ENCODE data around the gene GFRA1. TPM values are rescaled to one million over a fixed set of nuclear protein-coding genes. Genes with fewer than 3 reads are reported as not detected.

The GFRA1 gene
- total RNA-seq, 1 experiment from 2014 or later = 0.30 TPM

- Histone ChIP-seq H2AFZ (ENCODE audit: low read depth, low read length, poor library complexity, severe bottlenecking) (no peak overlapping the region), H3K9me2 (ENCODE audit: insufficient read depth) (no peaks in the 10 kb centered on the region), H3K9me3 (ENCODE audit: control insufficient read depth in 1 of 2, insufficient read depth in 1 of 2, low read depth in 1 of 2, low read length in 2 of 2) (no peaks in the 10 kb centered on the region), H3K36me3 (ENCODE audit: control insufficient read depth in 1 of 2, insufficient read depth in 2 of 2, low read length in 2 of 2) (no peaks in the 10 kb centered on the region), H3K27me3 (ENCODE audit: insufficient read depth, low read length) (peaks cover 30% of the 10 kb centered on the region; the same call in 1 of the 2 replicates), H3K4me3 (replicated peaks in 1 of 2; ENCODE audit: low read depth in 1 of 2, low read length in 2 of 2) (no peak overlapping the region), H3K79me2 (ENCODE audit: insufficient read depth, low read length) (no peaks in the 10 kb centered on the region), H3K27ac (ENCODE audit: low read depth, low read length) (no peak overlapping the region), H3K4me2 (ENCODE audit: low read length) (no peak overlapping the region), H4K20me1 (ENCODE audit: insufficient read depth) (no peaks in the 10 kb centered on the region), H3K4me1 (ENCODE audit: control insufficient read depth in 1 of 2, insufficient read depth in 2 of 2, low read length in 2 of 2) (no peaks in the 10 kb centered on the region), H3K9ac (ENCODE audit: low read length) (no peak overlapping the region)
- no peak for ATAC-seq
- no peak for DNase-seq (ENCODE audit: low read depth, low spot score)
- POLR2A ChIA-PET = no interaction called here
- RAD21 ChIA-PET (ENCODE audit: low non-redundant PET in 1 of 2, low total read pairs in 2 of 2, uncharacterized antibody in 2 of 2, unreplicated experiment in 2 of 2) = no interaction called here
- BruUV-seq (replicated peaks) = no TSS peak
- TF ChIP-seq ZFX (IDR thresholded peaks at IDR 0.05) (no peak), RAD21 (IDR thresholded peaks at IDR 0.05; ENCODE audit: low read depth) (no peak), CEBPB (IDR thresholded peaks at IDR 0.05; ENCODE audit: low read depth) (no peak), ATF3 (IDR thresholded peaks at IDR 0.05) (no peak), EZH2phosphoT487 (IDR thresholded peaks at IDR 0.05; ENCODE audit: borderline replicate concordance) (no peak), SP1 (IDR thresholded peaks at IDR 0.05; ENCODE audit: low read depth) (no peak), CBX3 (IDR thresholded peaks at IDR 0.05; ENCODE audit: low read depth) (no peak), FOSL1 (IDR thresholded peaks at IDR 0.05; ENCODE audit: low read depth) (no peak), ZNF274 (IDR thresholded peaks at IDR 0.05; ENCODE audit: low read depth, low read length) (no peak), EGR1 (IDR thresholded peaks at IDR 0.05; ENCODE audit: low read depth) (no peak), SRF (IDR thresholded peaks at IDR 0.05; ENCODE audit: low read depth) (no peak), ELF1 (IDR thresholded peaks at IDR 0.05; ENCODE audit: borderline replicate concordance, low read depth) (no peak), CTCF (IDR thresholded peaks at IDR 0.05 in 2 of 3, conservative IDR thresholded peaks at IDR 0.05 in 1 of 3; ENCODE audit: borderline replicate concordance in 1 of 3, insufficient read depth in 1 of 3, low read depth in 2 of 3, low read length in 2 of 3) (no peak), TCF7L2 (IDR thresholded peaks at IDR 0.05; ENCODE audit: borderline replicate concordance, extremely low read depth, insufficient read depth, insufficient read length) (no peak), JUND (IDR thresholded peaks at IDR 0.05) (no peak)
- TF ChIP-seq, protein P1, sequence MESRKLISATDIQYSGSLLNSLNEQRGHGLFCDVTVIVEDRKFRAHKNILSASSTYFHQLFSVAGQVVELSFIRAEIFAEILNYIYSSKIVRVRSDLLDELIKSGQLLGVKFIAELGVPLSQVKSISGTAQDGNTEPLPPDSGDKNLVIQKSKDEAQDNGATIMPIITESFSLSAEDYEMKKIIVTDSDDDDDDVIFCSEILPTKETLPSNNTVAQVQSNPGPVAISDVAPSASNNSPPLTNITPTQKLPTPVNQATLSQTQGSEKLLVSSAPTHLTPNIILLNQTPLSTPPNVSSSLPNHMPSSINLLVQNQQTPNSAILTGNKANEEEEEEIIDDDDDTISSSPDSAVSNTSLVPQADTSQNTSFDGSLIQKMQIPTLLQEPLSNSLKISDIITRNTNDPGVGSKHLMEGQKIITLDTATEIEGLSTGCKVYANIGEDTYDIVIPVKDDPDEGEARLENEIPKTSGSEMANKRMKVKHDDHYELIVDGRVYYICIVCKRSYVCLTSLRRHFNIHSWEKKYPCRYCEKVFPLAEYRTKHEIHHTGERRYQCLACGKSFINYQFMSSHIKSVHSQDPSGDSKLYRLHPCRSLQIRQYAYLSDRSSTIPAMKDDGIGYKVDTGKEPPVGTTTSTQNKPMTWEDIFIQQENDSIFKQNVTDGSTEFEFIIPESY (IDR thresholded peaks at IDR 0.05; ENCODE audit: extremely low read depth, insufficient replicate concordance, low read length) = no peak
- CTCF ChIA-PET = interaction anchor here (1.3 kb wide), 1 partner anchor 25 kb away, joined by 3 read pairs; no protein-coding TSS in a partner anchor
- intact Hi-C loops (cut with micrococcal nuclease) = no loop called here
Observed at GRCh38 chr10:116312548-116312947, 39.5 kb upstream of the GFRA1 start.
